Activated CD4-positive, alpha-beta T cell treated with anti-CD3 and anti-CD28 coated beads, Interleukin-2, amount 50 U/mL, for 1 hour (primary cell): ENCODE measurements around the gene TCOF1.
A peak's percentile ranks its signal among the peaks of the same experiment; 100 is the strongest.

ENCODE experiments used
- DNase-seq: peaks from one replicate; pipeline ENCODE4 v3.0.0-alpha.2; 2020

The TCOF1 gene, protein sequence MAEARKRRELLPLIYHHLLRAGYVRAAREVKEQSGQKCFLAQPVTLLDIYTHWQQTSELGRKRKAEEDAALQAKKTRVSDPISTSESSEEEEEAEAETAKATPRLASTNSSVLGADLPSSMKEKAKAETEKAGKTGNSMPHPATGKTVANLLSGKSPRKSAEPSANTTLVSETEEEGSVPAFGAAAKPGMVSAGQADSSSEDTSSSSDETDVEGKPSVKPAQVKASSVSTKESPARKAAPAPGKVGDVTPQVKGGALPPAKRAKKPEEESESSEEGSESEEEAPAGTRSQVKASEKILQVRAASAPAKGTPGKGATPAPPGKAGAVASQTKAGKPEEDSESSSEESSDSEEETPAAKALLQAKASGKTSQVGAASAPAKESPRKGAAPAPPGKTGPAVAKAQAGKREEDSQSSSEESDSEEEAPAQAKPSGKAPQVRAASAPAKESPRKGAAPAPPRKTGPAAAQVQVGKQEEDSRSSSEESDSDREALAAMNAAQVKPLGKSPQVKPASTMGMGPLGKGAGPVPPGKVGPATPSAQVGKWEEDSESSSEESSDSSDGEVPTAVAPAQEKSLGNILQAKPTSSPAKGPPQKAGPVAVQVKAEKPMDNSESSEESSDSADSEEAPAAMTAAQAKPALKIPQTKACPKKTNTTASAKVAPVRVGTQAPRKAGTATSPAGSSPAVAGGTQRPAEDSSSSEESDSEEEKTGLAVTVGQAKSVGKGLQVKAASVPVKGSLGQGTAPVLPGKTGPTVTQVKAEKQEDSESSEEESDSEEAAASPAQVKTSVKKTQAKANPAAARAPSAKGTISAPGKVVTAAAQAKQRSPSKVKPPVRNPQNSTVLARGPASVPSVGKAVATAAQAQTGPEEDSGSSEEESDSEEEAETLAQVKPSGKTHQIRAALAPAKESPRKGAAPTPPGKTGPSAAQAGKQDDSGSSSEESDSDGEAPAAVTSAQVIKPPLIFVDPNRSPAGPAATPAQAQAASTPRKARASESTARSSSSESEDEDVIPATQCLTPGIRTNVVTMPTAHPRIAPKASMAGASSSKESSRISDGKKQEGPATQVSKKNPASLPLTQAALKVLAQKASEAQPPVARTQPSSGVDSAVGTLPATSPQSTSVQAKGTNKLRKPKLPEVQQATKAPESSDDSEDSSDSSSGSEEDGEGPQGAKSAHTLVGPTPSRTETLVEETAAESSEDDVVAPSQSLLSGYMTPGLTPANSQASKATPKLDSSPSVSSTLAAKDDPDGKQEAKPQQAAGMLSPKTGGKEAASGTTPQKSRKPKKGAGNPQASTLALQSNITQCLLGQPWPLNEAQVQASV (N-terminal part only)

DNA sequence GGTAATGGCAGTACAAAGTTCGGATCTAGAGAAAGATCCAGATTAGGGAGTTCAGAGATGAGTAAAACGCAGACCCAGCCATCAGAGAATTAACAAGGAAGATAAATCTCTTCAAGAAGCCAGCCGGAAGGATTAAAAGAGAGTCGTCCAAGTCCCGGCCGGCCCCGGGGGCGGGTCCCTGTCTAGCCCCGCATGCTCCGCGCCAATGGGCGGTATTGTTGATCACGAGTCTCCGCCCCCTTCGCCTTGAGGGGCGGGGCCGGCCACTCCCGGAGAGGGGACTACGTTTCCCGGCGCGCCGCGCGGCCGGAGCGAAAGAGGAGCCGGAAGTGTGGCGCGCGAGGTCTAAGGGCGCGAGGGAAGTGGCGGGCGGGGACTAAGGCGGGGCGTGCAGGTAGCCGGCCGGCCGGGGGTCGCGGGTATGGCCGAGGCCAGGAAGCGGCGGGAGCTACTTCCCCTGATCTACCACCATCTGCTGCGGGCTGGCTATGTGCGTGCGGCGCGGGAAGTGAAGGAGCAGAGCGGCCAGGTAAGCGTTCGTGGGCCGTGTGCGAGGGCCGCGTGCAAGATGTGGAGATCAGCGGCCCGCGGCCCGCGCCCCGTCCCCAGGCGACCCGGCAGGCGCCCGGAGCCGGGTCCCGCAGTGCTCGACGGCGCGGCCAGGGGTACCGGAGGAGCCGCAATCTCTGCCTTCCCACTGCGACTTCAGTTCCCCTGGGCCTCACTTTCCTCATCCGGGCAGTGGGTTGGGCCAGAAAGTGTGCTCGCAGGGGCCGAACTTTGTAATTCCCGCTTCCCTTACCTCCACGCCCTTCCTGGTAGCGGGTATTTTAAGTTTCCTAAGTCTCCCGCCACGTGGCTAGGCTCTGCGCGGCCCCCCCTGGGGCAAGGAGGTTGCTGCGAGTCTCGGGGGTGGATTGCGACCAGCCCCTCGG is at the start of gene TCOF1:
Gene TCOF1, plus strand, starts transcription at position 372 of the 935 bp plus-strand sequence. Its CDS starts 50 bp downstream, at position 422.
- DNase-seq: peak; percentile 96

DNA sequence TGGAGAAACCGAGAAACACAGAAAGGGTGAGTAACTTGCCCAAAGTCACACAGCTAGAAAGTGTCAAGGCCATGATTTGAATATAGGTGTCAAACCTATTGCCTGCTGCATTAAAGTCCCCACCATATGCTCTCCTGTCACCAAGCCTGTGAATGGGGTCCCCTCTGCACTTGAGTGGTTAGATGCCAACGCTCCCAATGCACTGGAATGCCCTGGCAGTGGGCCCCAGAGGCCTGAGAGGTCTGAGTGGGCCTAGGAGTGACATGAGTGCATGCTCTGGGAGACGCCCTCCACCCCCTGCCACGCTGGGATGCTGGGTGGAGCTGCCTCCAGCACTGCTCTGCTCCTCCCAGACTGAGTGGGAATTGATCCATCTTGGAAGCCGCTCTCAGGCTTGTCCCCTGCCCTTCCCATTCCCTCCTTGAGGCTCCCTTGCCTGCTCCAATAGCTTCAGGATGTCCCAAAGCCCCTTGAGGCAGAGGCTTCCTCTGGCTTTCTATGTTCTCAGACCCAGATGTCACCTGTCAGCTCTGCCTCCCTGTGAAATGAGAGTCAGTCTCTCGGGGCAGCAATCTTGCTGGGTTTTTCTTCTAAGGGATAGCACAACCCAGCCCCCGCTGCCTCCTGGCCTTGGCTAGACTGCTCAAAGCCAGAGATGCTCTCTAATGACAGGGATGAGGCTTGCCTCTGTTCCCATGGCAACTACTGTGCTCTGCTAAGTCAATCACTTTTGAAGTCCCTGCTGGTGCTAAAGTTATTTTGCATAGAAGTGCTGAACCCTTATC is 48.2 kb upstream of the TCOF1 start:
- no peak for DNase-seq

DNA sequence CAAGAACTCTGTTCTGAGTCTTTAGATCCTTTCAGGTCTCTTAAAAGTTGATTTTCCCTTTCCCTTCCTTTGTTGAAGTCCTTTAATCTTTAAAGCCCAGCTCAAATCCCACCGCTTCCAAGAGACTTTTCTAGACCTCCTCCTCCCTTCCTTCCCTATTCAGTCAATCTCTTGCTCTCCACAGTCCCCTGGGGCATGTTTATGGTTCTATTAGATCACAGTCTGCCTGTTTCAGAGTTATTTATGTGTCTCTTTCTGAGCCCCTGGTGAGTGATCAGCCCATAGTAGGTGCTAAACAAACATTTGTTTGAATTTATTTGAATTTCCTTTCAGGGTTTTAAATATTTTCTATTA is 47.6 kb upstream of the TCOF1 start:
- no peak for DNase-seq

DNA sequence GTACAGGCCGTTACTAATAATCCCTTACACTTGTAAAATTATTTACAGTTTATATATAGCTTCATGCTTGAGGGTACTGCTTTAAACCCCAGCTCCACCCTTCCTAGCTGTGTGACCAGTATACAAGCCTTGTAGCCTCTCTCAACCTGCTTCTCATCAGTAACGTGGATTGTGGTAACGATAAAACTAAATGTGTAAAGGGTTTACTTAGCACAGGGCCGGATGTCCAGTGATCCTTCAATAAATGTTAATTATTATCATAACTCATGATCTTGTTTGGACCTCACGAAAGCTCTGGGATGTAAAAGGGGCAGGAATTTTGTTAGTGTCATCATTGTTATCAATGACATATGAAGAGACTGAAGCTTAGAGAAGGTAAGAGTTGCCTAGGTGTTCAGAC is 47.3 kb upstream of the TCOF1 start:
- no peak for DNase-seq

DNA sequence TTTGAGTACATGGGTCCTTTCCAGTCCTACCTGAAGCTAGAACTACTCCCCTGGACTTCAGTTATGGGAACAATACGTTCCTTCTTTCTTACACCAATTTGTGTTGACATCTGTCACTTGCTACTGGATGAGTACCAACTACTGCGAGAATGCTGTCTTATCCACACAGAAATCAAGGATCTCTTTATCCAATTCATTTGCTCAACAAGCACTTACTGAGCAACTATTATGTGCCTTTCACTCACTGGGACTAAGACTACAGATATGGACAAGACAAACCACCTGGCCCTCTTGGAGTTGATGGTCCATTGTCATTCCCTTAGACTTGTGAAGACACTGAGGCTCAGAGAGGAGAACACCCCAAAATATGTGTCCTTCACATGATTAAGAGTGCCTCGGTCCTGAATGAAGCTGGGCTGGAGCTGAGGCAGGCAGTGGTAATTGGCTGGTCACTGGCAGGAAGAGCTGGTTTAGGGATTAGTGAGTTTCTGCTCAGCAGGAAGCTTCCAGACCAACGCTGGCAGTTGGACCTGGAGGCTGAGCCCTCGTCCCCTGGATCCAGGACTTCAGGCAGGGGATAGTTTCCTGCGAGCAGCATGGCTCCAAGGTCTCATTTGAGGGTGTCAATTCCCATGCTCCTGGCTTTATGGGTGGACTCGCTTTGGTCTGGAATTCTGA is 46.3 kb upstream of the TCOF1 start:
- no peak for DNase-seq

DNA sequence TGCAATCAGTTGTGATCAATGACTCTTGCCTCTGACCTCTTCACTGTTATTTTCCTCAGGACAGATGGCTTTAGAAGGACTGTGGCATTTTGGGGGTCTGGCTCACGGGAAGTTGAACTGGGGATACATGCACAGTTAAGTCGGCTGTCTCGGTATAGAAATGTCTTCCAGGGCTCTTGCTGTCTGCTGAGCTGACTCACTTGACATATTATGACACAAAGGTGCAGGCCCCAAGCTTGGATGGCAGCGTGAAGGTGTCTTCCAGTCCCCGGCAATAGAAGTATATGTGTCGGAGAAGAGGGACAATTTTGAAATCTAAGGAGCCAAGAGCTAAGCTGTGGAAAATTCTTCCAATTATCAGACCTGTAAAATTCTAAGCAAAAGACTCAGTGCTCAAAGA is 45.0 kb upstream of the TCOF1 start:
- DNase-seq: no peak

DNA sequence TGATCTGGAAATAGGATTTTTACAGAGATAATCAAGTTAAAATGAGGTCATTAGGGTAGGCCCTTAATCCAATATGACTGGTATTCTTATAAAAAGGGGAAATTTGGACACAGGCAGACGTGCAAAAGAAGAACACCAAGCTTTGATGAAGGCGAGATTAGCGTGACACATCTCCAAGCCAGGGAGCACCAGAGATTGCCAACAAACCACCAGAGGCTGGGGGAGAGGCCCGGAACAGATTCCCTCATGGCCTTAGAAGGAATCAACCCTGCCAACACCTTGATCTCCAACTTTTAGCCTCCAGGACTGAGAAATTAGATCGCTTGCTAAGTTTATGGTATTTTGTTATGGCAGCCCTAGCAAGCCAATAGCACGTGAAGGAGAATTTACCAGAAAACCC is 44.0 kb upstream of the TCOF1 start:
- no peak for DNase-seq

DNA sequence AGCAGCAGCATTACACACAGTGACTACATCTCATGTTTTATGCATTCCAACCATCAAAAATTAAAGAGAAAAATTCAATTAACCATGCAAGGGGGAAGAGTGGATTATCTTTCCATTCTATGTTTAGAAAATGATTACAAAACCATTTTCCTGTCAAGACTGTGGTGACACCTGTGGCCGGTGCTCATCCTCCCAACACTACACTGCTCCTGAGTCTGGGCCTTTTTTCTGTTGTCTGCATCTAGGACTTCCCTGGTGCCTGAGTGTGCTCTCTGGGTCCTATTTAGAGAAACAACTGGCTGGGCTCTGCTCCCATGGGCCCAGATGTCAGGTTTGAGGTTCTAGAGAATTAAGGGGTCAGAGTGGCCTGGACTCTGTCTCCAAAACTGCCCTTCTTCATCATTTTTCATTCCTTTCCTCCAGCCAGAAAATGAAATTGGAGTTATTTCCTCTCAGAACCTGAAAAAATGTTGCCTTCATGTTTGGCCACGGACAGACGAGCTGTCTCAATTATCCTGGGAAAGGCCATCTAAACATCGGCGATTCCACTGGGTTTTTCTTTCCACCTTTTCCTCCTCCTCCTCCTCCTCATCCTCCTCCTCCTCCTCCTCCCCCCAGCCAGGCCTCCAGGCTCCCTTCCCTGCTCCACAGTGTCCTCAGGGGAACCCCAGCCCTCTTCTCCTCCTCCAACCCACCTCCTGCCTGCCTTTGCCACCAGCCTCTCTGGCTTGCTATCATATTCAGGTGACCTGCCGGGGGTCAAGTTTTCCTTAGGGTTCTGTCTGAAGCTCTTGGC is 43.4 kb upstream of the TCOF1 start:
- DNase-seq: no peak

DNA sequence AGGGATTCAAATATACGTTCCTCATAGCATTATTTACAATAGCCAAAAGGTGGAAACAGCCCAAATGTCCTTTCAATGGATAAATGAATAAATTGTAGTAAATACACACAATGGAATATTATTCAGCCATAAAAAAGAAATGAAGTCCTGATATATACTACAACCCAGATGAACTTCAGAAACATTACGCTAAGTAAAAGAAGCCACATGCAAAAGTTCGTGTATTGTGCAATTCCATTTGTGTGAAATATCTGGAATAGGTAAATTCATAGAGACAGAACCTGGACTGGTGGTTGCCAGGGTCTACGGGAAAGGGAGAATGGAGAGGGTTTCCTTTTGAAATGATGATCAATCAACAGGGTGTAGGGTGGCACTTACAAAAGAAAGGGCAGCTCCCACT is 42.3 kb upstream of the TCOF1 start:
- DNase-seq: no peak

DNA sequence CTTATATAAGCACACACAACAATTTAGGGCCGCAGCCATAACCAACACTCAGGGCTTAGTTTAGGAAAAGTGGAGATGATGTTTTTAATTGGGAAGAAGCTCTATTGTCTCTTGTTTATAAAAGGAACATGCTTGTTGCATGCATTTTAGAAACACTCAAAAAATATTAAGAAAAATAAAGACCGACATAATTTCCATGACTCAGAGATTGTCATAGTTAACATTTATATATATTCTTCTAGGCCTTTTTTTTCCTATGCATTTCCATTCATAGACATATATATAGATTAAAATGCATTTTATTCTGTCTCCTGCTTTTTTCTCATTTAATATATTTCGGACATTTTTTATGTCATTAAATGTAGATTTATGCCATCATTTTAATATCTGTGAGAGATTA is 41.2 kb upstream of the TCOF1 start:
- DNase-seq: no peak

DNA sequence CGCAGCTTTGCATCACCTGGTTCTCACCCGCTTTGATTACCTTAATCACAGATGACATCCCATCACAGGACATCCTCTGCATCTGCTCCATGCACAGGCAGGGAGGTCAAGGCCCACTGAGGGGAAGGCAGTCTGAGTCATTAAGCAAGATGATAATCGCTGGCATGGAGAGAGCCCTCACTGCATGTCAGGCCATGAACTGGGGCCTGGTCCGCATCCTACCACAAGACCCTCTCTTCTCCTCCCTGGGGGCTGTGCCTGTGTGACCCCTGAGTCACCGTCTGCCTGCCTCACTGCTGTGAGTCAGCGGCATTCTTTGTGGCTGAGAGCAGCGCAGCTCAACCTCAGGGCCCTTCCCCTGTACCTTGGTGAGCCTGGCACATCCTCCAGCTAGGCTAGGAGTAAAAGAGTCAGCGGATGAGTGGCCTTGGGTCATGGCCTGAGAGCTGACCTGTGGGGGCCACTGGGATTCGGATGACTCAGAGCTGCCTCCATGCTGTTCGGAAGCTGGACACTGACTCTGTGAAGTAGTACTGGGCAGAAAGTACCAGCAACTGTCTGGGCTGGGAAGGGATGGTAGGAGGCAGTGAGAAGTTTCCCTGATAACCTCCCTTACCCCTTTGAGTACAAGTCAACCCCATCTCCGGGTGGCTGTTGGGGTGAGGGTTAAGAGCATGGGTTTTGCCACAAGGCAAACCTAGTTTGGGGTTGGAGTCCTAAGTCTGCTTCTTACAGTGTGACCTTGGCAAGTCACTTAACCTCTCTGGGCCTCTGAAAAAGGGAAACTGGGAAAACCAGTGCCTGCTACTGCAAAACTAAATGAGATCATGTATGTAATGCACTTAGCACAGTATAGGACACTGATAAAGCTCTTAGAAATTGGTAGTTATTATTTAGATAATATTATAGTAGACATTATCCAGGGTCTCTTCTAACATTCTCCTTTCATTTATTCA is 40.2 kb upstream of the TCOF1 start:
- DNase-seq: no peak

DNA sequence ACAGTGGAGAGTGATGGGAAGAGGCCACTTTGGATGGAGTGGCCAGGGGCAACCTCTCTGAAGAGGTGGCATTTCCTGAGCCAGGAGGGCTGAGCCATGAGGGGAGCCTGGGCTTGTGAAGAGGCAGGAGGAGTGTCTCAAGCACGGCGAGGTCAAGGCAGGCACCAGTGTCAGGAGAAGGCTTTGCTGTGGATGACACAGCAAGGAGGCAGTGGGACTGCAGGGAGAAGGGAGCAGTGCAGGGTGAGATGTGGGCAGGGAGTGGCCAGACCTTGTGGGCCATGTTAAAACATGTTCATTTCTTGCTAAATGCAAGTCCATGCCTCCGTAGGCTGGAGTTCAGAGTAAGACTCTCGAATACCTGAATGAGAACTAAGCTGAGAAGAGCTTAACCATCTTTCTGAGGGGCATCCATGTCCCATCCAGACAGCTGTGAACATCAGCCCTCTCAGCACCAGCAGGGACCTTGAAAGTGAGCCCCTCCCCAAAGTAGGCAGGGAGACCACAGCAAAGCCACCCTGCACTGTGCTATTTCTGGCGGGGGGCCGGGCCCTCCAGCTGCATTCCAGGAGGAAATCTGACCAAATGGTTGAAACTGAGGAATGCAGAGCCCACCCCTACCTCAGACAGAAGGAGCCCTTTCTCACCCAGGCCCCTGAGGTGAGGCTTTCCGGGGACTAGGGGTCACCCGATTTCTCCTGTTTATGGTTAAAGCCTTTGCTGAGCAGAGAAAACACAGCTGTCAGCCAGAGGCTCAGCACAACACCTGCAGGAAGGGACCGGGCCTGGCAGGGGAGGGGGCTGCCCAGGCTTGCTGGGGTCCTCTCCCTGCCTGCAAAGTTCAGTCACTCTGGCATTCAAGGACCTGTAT is 38.6 kb upstream of the TCOF1 start:
- no peak for DNase-seq

DNA sequence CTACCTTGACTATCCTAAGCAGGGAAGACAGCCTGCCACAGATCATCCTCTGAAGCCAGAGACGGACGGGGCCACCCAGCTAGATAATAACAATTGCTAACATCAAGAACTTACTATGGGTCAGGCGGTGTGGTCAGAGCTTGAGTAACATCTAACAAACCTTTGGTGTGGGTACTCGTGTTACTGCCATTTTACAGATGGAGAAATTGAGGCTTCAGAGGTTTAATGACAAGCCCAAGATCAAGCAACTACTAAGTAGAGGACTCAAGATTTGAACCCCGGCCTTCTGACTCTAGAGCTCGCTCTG is 38.1 kb upstream of the TCOF1 start:
- DNase-seq: no peak

DNA sequence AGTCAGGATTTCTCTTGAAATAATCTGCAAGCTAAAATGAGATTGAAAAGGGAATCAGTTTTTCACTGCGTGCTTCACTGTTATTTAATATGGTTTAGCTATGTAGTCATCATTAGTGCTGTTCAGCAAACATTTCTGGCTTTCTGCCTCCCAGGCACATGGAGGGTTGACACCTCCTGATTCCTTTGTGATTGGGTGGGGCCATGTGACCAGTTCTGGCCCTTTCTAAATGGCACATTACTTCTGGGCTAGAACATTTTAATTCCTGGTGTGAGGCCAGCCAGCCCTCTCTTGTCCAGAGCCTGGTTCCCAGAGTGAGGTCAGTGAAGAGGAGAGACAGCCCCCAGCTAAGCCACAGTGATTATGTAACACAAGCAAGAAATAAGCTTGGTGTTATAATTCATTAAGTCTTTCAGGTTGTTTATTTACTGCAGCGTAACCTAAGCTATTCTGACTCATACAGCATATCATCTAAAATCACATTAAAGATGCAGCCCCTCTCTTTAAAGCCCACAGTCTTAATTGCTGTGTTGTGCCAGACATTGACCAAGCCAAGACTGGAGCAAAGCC is 37.4 kb upstream of the TCOF1 start:
- no peak for DNase-seq

DNA sequence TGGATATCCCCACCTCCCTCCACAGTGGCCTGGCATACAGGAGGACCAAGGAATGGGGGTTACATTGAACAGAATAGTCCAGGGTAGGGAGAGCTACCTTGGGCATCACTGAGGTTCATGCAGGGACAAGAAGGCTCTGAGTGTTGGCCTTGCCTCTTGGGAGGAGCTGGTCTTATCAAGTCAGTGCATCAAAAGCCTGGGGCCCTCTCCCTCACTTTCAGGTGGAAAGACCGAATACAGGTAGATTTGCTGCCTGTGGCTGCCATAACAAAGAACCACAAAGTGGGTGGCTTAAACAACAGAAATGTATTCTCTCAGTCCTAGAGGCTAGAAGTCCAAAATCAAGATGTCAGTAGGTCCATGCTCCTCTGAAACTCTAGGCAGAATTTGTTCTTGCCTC is 36.3 kb upstream of the TCOF1 start:
- no peak for DNase-seq

DNA sequence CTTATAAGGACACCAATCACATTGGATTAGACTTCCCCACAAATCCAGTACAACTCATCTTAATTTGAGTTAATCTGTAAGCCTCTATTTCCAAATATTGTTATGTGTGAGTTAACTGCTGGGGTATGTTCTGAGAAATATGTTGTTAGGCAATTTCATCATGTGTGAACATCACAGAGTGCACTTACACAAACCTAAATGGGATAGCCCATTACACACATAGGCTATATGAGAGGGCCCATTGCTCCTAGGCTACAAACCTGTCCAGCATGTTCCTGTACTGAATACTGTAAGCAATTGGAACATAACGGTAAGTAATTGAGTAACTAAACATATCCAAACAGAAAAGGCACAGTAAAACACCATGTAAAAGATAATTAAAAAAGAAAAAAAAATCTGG is 35.7 kb upstream of the TCOF1 start:
- DNase-seq: no peak

DNA sequence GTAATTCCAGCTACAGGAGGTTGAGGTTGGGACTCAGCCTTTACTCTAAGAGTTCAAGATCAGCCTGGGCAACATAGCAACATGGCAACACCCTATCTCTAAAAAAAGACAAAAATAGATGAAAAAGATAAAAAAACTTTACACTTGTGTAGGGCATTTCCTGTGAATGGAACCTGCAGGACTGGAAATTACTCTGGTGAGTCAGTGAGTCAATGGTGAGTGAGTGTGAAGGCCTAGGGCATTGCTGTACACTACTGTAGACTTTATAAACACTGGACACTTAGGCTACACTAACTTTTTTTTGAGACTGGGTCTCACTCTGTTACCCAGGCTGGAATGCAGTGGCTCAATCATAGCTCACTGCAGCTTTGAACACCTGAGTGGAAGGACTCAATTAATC is 35.3 kb upstream of the TCOF1 start:
- no peak for DNase-seq
